Activated CD8-positive, alpha-beta memory T cell treated with anti-CD3 and anti-CD28 coated beads, Interleukin-2, amount 50 U/mL, for 4 hours (primary cell): Measurements from ENCODE around the gene C16orf87.
A peak's percentile ranks its signal among the peaks of the same experiment; 100 is the strongest.
"Not testable (repeated sequence)": the region's sequence is repeated elsewhere in the genome, so short reads cannot be mapped to it uniquely, and the experiment has no call there.

ENCODE experiments used
- DNase-seq: peaks from one replicate; pipeline ENCODE4 v3.0.0-alpha.2; 2020

Gene C16orf87

GRCh38 chr16:46830902-46831647, at the start of gene C16orf87:
Gene C16orf87, minus strand, starts transcription at chr16:46831180. Its CDS starts 31 bp downstream, at chr16:46831149.
- peak; percentile 90 for DNase-seq

GRCh38 chr16:46875243-46875642, 44.3 kb upstream of the C16orf87 start:
- DNase-seq: no peak

GRCh38 chr16:46873201-46873600, 42.2 kb upstream of the C16orf87 start:
- DNase-seq: no peak

- no peak for DNase-seq
Observed at GRCh38 chr16:46871597-46871996, 40.6 kb upstream of the C16orf87 start.

- DNase-seq: not testable (repeated sequence)
Observed at GRCh38 chr16:46868891-46869290, 37.9 kb upstream of the C16orf87 start.

GRCh38 chr16:46867486-46867885, 36.5 kb upstream of the C16orf87 start:
- DNase-seq: not testable (repeated sequence)

GRCh38 chr16:46866286-46866685, 35.3 kb upstream of the C16orf87 start:
- no peak for DNase-seq

GRCh38 chr16:46862555-46863447, 31.8 kb upstream of the C16orf87 start:
- no peak for DNase-seq

GRCh38 chr16:46859719-46860152, 28.8 kb upstream of the C16orf87 start:
- DNase-seq: no peak

- no peak for DNase-seq
Observed at GRCh38 chr16:46858151-46858550, 27.2 kb upstream of the C16orf87 start.

- no peak for DNase-seq
Observed at GRCh38 chr16:46857368-46857945, 26.5 kb upstream of the C16orf87 start.

- no peak for DNase-seq
Observed at GRCh38 chr16:46855389-46855788, 24.4 kb upstream of the C16orf87 start.

GRCh38 chr16:46854846-46855245, 23.9 kb upstream of the C16orf87 start:
- no peak for DNase-seq

GRCh38 chr16:46853713-46854443, 22.9 kb upstream of the C16orf87 start:
- DNase-seq: peak; percentile 58

- DNase-seq: no peak
Observed at GRCh38 chr16:46852130-46852529, 21.1 kb upstream of the C16orf87 start.

GRCh38 chr16:46850619-46851555, 19.9 kb upstream of the C16orf87 start:
- DNase-seq: no peak

GRCh38 chr16:46848768-46849764, 18.1 kb upstream of the C16orf87 start:
- DNase-seq: no peak

- no peak for DNase-seq
Observed at GRCh38 chr16:46845952-46846351, 15.0 kb upstream of the C16orf87 start.

GRCh38 chr16:46844771-46845170, 13.8 kb upstream of the C16orf87 start:
- DNase-seq: no peak
